ENCODE results near the gene PTPRK. TPM values are rescaled to one million over a fixed set of nuclear protein-coding genes. Genes with fewer than 3 reads are reported as not detected.

Gene PTPRK
- total RNA-seq, 1 donor from 2014 or later = 438 TPM

GRCh38 chr6:128280066-128280465 is 240.3 kb downstream of the PTPRK start:
- no peak for DNase-seq

- no peak for DNase-seq
These were observed 241.6 kb downstream of the PTPRK start for GRCh38 chr6:128278836-128279235.

GRCh38 chr6:128277379-128277778 is 243.0 kb downstream of the PTPRK start:
- DNase-seq = no peak

- DNase-seq = no peak
These were observed 244.1 kb downstream of the PTPRK start for GRCh38 chr6:128276311-128276710.

GRCh38 chr6:128275681-128276080 is 244.7 kb downstream of the PTPRK start:
- DNase-seq = no peak

- no peak for DNase-seq
These were observed 245.4 kb downstream of the PTPRK start for GRCh38 chr6:128275030-128275429.

GRCh38 chr6:128271527-128271926 is 248.9 kb downstream of the PTPRK start:
- DNase-seq = no peak

GRCh38 chr6:128271011-128271410 is 249.4 kb downstream of the PTPRK start:
- no peak for DNase-seq

- DNase-seq = no peak
These were observed 253.5 kb downstream of the PTPRK start for GRCh38 chr6:128266946-128267345.

GRCh38 chr6:128265706-128266105 is 254.7 kb downstream of the PTPRK start:
- DNase-seq = no peak

- no peak for DNase-seq
These were observed 260.4 kb downstream of the PTPRK start for GRCh38 chr6:128259730-128260685.

GRCh38 chr6:128259029-128259724 is 261.2 kb downstream of the PTPRK start:
- no peak for DNase-seq

- no peak for DNase-seq
These were observed 264.3 kb downstream of the PTPRK start for GRCh38 chr6:128256095-128256494.

- no peak for DNase-seq
These were observed 267.8 kb downstream of the PTPRK start for GRCh38 chr6:128252341-128253176.

GRCh38 chr6:128251445-128252340 is 268.7 kb downstream of the PTPRK start:
- no peak for DNase-seq

- no peak for DNase-seq
These were observed 269.9 kb downstream of the PTPRK start for GRCh38 chr6:128250370-128251070.

- no peak for DNase-seq
These were observed 271.0 kb downstream of the PTPRK start for GRCh38 chr6:128249429-128249828.

- DNase-seq = no peak
These were observed 273.7 kb downstream of the PTPRK start for GRCh38 chr6:128246472-128247260.

- no peak for DNase-seq
These were observed 275.5 kb downstream of the PTPRK start for GRCh38 chr6:128244751-128245405.

All from occipital lobe (tissue), 2 donors.